Endothelial cell (in vitro differentiated cells): ENCODE measurements around the gene SPIN1. TPM values are rescaled to one million over a fixed set of nuclear protein-coding genes. Genes with fewer than 3 reads are reported as not detected.

Experiments used
- DNase-seq: peaks from one replicate; pipeline ENCODE4 v3.0.0; 2021; ENCODE audit warnings: low spot score
- H3K27ac Mint-ChIP-seq: one replicate; pipeline ENCODE4 v1.8.0; 2021; ENCODE audit warnings: mixed read lengths, inconsistent platforms; ENCODE audit not compliant: unreplicated experiment
- H3K27me3 Mint-ChIP-seq: one replicate; pipeline ENCODE4 v1.8.0; 2021; ENCODE audit warnings: mild to moderate bottlenecking, moderate library complexity, mixed read lengths, inconsistent platforms; ENCODE audit not compliant: unreplicated experiment
- H3K36me3 Mint-ChIP-seq: one replicate; pipeline ENCODE4 v1.8.0; 2021; ENCODE audit warnings: mild to moderate bottlenecking, low read depth, mixed read lengths, inconsistent platforms; ENCODE audit not compliant: unreplicated experiment
- H3K4me1 Mint-ChIP-seq: one replicate; pipeline ENCODE4 v1.8.0; 2021; ENCODE audit warnings: mild to moderate bottlenecking, mixed read lengths, inconsistent platforms; ENCODE audit not compliant: unreplicated experiment
- H3K4me3 Mint-ChIP-seq: one replicate; pipeline ENCODE4 v1.8.0; 2021; ENCODE audit warnings: mild to moderate bottlenecking, mixed read lengths, inconsistent platforms; ENCODE audit not compliant: unreplicated experiment
- H3K9me3 Mint-ChIP-seq: one replicate; pipeline ENCODE4 v1.8.0; 2021; ENCODE audit warnings: mixed read lengths, inconsistent platforms; ENCODE audit not compliant: unreplicated experiment
- total RNA-seq: library from RNA; stranded (reverse); fragmentation: NEBNext Ultra II Directional; extraction: Animal tissue kit (Norgen Biotek cat#: 25700); gene quantifications from one replicate; pipeline ENCODE4 v1.2.1, GENCODE V29; 2021; ENCODE audit not compliant: unreplicated experiment
- TF ChIP-seq, protein P1 (sequence below): fragments of 200-600 bp; sonication (generic); IDR thresholded peaks from one replicate; pipeline ENCODE4 v1.5.0; 2021; ENCODE audit warnings: antibody characterized with exemption; ENCODE audit not compliant: unreplicated experiment

Gene SPIN1
- total RNA-seq, 1 donor from 2014 or later, result 97.3 TPM

DNA sequence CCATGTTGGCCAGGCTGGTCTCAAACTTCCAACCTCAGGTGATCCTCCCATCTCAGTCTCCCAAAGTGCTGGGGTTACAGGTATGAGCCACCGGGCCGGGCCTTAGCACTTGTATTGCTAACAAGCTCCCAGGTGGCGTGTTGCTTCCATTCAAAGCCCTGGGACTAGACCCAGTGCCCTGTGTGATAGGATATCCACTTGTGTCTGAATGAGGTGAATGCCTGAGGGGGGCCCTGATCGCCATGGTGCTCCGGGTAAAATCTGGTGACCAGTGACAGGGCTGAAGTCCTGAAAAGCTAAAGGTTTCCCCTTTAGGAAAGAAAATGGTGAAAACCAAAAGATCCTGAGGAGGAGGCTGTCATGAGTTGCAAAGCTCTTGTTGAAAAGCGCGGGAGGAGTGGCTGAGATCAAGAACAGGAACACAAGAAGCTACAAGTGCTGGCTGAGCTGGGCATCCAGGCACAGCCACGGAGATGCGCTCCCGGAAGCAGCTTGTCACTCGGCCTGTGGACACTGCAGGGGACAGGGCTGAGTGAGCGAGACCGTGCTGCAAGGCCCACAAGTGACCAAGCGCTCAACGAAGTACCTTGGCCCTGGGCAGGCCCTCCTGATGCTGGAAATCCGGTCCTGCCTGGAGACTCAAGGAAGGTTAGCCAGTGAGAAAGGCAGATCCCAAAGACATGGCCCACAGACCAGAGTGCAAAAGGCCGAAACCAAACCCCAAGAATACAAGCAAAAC is 106.9 kb downstream of the SPIN1 start:
- Mint-ChIP-seq H3K36me3 (no peaks in the 10 kb centered on the region), H3K27me3 (no peaks in the 10 kb centered on the region), H3K27ac (no peak overlapping the region), H3K4me1 (peaks cover 4% of the 10 kb centered on the region), H3K9me3 (no peaks in the 10 kb centered on the region), H3K4me3 (no peak overlapping the region)
- DNase-seq, result no peak
- TF ChIP-seq, protein P1, sequence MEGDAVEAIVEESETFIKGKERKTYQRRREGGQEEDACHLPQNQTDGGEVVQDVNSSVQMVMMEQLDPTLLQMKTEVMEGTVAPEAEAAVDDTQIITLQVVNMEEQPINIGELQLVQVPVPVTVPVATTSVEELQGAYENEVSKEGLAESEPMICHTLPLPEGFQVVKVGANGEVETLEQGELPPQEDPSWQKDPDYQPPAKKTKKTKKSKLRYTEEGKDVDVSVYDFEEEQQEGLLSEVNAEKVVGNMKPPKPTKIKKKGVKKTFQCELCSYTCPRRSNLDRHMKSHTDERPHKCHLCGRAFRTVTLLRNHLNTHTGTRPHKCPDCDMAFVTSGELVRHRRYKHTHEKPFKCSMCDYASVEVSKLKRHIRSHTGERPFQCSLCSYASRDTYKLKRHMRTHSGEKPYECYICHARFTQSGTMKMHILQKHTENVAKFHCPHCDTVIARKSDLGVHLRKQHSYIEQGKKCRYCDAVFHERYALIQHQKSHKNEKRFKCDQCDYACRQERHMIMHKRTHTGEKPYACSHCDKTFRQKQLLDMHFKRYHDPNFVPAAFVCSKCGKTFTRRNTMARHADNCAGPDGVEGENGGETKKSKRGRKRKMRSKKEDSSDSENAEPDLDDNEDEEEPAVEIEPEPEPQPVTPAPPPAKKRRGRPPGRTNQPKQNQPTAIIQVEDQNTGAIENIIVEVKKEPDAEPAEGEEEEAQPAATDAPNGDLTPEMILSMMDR, result no peak

DNA sequence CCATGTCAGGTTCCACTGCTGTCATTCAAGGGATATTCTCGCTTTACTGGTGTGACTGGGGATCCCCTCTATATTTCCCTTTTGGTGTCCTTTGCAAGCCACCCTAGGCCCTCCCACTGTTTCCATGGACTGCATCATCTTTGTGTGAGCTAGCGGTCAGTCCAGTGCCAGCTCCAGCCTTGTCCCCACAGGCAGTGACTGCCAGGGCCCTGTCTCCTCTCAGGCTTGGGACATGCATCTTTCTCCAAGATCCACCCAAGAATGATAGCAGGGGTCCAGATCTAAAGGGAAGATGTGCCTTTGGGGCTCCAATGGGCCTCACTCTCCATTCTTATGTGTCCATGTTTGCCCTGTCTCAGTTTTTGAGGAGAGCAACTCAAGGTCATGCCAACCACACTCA is 109.0 kb downstream of the SPIN1 start:
- Mint-ChIP-seq H3K9me3 (no peaks in the 10 kb centered on the region), H3K4me3 (no peak overlapping the region), H3K27ac (no peak overlapping the region), H3K4me1 (peaks cover 4% of the 10 kb centered on the region), H3K27me3 (peaks cover 1% of the 10 kb centered on the region), H3K36me3 (no peaks in the 10 kb centered on the region)
- DNase-seq, result no peak
- TF ChIP-seq, protein P1, result no peak

DNA sequence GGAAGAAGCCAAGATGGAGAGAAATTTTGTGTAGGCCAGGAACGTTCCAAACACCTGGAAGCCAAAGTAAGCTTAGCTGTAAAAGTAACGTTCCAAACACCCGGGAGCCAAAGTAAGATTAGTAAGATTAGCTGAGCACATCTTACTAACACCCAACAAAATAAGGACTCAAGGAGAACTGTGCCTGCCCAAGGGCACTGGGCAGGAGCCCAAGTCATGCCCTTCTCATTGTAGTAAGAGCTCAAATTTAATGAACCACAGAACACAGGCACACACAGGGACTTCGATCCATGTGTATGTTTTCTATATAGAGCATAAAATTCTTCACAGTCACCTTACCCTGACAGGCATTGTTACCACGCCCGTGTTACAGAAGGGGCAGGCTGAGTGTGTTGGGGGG is 110.6 kb downstream of the SPIN1 start:
- H3K4me1 Mint-ChIP-seq, result peaks cover 9% of the 10 kb centered on the region
- TF ChIP-seq, protein P1, result no peak
- DNase-seq, result no peak
- H3K4me3 Mint-ChIP-seq, result no peak overlapping the region
- H3K27ac Mint-ChIP-seq, result no peak overlapping the region
- H3K27me3 Mint-ChIP-seq, result peaks cover 2% of the 10 kb centered on the region
- no peaks in the 10 kb centered on the region for H3K9me3 Mint-ChIP-seq
- H3K36me3 Mint-ChIP-seq, result no peaks in the 10 kb centered on the region

DNA sequence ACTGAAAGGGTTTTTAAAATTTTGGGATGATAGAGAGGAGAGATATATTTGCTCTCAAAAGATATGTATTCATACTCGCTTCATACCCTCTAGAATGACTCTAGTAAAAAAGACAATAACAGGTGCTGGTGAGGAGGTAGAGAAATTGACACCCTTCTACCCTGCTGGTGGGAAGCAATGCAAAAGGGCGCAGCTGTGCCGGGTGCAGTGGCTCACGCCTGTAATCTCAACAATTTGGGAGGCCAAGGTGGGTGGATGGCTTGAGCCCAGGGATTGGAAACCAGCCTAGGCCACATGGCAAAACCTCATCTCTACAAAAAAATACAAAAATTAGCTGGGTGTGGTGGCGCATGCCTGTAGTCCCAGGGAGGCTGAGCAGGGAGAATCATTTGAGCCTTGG is 112.8 kb downstream of the SPIN1 start:
- Mint-ChIP-seq H3K4me1 (peaks cover 5% of the 10 kb centered on the region), H3K9me3 (no peaks in the 10 kb centered on the region), H3K36me3 (no peaks in the 10 kb centered on the region), H3K27ac (no peak overlapping the region), H3K27me3 (peaks cover 3% of the 10 kb centered on the region), H3K4me3 (no peak overlapping the region)
- TF ChIP-seq, protein P1, result no peak
- no peak for DNase-seq

DNA sequence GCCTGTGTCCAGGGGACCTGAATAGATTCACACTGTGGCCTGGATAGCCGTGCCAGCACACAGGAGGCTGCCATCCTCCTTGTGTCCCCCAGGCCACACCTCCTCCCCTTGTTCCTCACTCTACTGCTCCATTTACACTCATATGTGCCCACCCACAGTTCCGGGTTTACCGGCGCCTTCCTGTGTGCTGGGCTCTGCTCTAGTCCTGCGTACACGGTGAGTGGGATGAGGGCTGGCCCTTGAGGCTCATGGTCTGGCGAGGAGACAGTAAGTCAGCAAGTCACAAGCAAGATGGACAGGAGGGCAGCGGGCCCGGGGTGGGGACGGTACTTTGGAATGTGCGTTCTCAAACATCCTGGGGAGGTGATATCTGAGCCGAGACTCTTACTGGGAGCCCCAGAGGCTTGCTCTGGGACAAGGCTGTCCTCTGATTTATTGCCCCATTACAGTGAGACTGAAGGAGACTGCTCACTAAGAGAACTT is 114.3 kb downstream of the SPIN1 start:
- TF ChIP-seq, protein P1, result no peak
- peaks cover 3% of the 10 kb centered on the region for H3K27me3 Mint-ChIP-seq
- no peak overlapping the region for H3K27ac Mint-ChIP-seq
- no peaks in the 10 kb centered on the region for H3K36me3 Mint-ChIP-seq
- no peak overlapping the region for H3K4me3 Mint-ChIP-seq
- H3K4me1 Mint-ChIP-seq, result peaks cover 5% of the 10 kb centered on the region
- no peak for DNase-seq
- H3K9me3 Mint-ChIP-seq, result no peaks in the 10 kb centered on the region
